D721Med (cell line): ENCODE measurements around the gene SH3RF3.

Experiments
- DNase-seq: peaks from one replicate; pipeline ENCODE4 v3.0.0; 2011; ENCODE audit warnings: low spot score; ENCODE audit not compliant: insufficient read length
- FAIRE-seq: peaks from 2 replicates; lab custom pipeline; 2011; peaks lifted over from hg19 to GRCh38; lab: Jason Lieb, UNC
- TF ChIP-seq, protein P1 (sequence below): IDR thresholded peaks from 2 replicates; pipeline ENCODE4 v1.5.1; 2012; ENCODE audit warnings: mild to moderate bottlenecking, control low read depth; ENCODE audit not compliant: insufficient read depth; ENCODE audit errors: missing control alignments

Gene SH3RF3

GRCh38 chr2:109447776-109448175 lies 318.8 kb downstream of the SH3RF3 start:
- DNase-seq (peak; percentile 39), FAIRE-seq (no peak)
- TF ChIP-seq, protein P1, sequence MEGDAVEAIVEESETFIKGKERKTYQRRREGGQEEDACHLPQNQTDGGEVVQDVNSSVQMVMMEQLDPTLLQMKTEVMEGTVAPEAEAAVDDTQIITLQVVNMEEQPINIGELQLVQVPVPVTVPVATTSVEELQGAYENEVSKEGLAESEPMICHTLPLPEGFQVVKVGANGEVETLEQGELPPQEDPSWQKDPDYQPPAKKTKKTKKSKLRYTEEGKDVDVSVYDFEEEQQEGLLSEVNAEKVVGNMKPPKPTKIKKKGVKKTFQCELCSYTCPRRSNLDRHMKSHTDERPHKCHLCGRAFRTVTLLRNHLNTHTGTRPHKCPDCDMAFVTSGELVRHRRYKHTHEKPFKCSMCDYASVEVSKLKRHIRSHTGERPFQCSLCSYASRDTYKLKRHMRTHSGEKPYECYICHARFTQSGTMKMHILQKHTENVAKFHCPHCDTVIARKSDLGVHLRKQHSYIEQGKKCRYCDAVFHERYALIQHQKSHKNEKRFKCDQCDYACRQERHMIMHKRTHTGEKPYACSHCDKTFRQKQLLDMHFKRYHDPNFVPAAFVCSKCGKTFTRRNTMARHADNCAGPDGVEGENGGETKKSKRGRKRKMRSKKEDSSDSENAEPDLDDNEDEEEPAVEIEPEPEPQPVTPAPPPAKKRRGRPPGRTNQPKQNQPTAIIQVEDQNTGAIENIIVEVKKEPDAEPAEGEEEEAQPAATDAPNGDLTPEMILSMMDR = no peak

DNA sequence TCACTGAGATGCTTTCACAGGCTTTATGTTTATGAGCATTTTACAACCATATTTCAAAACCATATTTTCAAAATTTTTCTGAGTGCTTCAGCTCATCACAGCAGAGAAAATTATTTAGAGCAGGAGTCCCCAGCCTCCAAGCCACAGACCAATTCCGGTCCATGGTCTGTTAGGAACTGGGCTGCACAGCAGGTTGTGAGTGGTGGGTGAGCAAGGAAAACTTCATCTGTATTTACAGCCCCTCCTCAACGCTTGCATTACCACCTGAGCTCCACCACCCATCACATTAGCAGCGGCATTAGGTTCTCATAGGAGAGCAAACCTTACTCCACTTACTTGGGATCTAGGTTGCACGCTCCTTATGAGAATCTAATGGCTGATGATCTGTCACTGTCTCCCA lies 319.2 kb downstream of the SH3RF3 start:
- FAIRE-seq (no peak), DNase-seq (no peak)
- TF ChIP-seq, protein P1 = no peak

DNA sequence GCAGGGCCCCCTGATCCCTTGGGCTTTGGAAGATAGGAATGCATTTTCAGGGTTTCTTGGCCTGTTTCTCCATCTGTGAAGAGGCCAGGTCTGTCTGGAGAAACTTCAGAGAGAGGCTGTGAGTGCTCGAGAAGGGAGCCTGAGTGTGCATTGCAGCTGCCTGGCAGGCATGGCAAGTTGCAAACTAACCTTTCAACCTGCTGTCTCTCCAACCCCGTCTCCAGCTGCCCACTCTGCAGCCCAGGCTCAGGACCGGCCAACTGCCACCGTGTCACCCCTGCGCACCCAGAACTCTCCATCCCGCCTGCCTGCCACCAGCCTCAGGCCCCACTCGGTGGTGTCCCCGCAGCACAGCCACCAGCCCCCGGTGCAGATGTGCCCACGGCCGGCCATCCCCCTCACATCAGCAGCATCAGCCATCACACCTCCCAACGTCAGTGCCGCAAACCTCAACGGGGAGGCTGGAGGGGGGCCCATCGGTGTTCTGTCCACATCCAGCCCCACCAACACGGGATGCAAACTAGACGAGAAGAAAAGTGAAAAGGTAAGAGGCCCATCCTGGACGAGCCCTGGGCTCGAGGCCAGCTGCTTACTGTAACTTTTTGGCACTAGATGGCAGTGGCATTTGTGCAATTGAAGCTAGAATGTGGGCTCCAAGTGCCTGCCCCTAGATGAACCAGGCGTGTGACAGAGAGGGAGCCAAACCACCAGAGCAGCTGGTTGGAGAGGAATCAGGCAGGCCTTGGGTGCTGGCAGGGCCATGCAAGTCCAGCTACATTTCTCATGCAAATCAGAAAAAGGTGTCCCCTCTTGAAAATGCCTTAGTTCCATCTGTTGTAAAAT lies 320.2 kb downstream of the SH3RF3 start:
- no peak for FAIRE-seq
- no peak for DNase-seq
- TF ChIP-seq, protein P1 = peak; percentile 14

GRCh38 chr2:109450574-109451273 lies 321.7 kb downstream of the SH3RF3 start:
- TF ChIP-seq, protein P1 = no peak
- DNase-seq (no peak), FAIRE-seq (no peak)

DNA sequence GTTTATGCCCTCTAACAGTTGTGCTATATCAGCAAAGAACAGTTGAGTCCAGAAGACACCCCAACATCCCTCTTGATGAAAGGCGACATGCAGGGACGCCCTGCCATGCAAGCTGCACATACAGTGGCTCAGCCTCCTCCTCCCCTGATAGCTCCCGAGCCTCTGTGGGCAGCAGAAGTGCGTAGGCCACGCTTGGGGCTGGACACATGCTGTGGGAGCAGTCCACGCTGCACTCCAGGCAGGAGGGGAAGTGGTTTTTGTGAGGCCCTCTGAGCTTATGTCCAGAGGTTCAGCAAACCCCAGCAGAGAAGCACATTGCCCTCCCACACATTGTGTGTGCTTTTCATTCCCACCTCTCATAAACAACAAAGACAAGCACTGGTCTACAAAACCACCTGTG lies 322.7 kb downstream of the SH3RF3 start:
- DNase-seq (no peak), FAIRE-seq (no peak)
- TF ChIP-seq, protein P1 = no peak

GRCh38 chr2:109452318-109453305 lies 323.6 kb downstream of the SH3RF3 start:
- FAIRE-seq (no peak), DNase-seq (no peak)
- TF ChIP-seq, protein P1 = no peak
